ENCODE results near the gene ST6GAL1.
"Not testable (repeated sequence)": the region's sequence is repeated elsewhere in the genome, so short reads cannot be mapped to it uniquely, and the experiment has no call there.

Gene ST6GAL1

DNA sequence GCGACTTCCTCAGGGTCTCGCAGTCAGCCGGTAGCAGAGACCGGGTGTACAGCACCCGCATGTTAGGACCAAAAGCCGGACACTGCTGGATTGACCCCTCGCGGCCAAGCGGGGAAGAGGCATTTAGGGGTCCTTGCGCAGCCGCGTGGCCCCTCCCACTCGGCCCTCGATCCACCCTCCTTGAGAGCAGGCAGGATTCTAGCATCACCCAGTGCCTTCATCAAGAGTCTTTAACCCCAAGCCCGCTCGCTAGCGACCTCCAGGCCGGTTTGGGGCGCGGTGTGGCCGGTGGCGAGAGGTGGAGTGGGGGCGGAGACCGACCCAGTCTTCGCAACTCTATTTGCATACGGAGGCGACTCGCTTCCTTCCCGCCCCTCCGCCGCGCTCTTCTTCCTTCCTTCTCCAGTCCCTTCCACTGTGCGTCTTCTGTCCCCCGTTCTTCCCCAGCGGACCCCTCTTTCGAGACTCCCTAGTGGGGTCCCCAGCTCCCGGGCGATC, at the start of gene ST6GAL1:
TSS of gene ST6GAL1 (plus strand) at position 384 of the 498 bp plus-strand sequence. CDS start 112,178 bp downstream, outside the sequence.
- in situ Hi-C loops (cut with HindIII; ENCODE audit: low sequenced_read_pairs) = no loop called here

DNA sequence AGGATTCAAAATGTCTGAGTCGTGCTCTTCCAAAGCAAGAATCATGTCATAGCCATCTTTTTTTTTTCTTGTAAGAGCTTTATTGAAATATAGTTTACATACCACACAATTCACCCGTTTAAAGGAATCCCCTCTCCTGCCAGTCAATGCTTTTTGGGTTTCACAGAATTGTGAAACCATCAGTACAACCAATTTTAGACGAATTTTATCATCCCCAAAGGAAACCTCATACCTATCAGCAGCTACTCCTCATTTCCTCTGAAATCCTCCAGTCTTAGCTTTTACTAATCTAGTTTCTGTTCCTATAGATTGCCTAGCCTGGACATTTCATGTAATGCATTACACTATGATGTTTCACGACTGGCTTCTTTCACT, 48.2 kb upstream of the ST6GAL1 start:
- in situ Hi-C loops (cut with HindIII; ENCODE audit: low sequenced_read_pairs) = no loop called here

DNA sequence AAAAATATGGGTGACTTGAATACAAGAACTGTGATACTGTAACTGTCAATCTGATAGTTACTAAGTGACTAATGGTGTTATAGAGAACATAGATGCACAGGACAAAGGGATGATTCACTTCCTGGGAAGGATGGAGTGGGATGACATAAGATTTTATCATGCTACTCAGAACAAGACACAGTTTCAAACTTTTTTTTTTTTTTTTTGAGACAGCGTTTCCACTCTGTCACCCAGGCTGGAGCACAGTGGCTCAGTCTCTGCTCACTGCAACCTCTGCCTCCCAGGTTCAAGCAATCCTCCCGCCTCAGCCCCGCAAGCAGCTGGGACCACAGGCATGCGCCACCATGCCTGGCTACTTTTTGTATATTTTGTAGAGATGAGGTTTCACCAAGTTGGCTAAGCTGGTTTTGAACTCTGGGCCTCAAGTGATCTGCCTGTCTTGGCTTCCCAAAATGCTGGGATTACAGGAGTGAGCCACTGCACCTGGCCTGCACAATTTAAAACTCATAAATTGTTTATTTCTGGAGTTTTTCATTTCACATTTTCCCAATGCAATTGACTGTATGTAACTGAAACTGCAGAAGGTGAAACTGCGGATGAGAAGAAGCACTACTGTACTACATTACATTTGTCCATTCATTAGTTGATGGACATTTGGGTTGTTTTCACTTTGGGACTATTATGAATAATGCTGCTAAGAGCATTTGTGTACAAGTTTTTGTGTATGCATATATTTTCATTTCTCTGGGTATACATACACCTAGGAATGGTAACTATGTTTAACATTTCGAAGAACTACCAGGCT, 47.2 kb upstream of the ST6GAL1 start:
- in situ Hi-C loops (cut with HindIII; ENCODE audit: low sequenced_read_pairs) = no loop called here

DNA sequence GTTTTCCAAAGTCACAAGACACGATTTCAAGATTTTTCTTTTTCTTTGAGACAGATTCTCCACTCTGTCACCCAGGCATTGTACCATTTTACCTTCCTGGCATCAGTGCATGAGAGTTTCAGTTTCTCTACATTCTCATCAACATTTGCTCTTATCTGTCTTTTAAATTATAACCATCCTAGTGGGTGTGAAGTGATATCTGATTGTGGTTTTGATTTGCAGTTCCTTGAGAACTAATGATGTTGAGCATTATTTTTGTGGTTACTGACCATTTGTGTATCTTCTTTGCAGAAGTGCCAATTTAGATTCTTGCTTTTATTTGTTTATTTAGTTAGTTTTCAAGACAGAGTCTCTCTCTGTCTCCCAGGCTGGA, 46.7 kb upstream of the ST6GAL1 start:
- in situ Hi-C loops (cut with HindIII; ENCODE audit: low sequenced_read_pairs) = no loop called here

GRCh38 chr3:186884868-186885267, 45.5 kb upstream of the ST6GAL1 start:
- in situ Hi-C loops (cut with HindIII; ENCODE audit: low sequenced_read_pairs) = not testable (repeated sequence)

- in situ Hi-C loops (cut with HindIII; ENCODE audit: low sequenced_read_pairs) = no loop called here
These were observed 43.9 kb upstream of the ST6GAL1 start for GRCh38 chr3:186886202-186886981.

GRCh38 chr3:186887507-186887938, 42.8 kb upstream of the ST6GAL1 start:
- in situ Hi-C loops (cut with HindIII; ENCODE audit: low sequenced_read_pairs) = not testable (repeated sequence)

DNA sequence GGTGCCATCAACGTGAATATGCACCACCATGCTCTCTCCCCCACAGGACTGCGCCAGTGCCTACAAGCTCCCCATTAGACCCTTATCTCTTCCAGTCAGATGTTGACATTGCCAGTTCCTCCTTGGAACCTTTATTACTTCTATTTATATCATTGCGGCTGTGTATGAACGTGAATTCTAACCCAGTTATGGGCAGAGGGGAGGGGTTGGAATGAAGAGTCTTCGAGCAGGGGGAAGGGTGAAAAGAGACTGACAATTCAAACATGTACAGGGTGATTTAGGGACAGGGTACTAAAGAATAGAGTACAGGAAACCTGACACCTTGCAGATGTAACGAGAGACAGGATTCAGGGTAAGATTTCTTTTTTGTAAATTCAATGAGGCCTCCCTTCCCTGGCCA, 41.8 kb upstream of the ST6GAL1 start:
- in situ Hi-C loops (cut with HindIII; ENCODE audit: low sequenced_read_pairs) = no loop called here

DNA sequence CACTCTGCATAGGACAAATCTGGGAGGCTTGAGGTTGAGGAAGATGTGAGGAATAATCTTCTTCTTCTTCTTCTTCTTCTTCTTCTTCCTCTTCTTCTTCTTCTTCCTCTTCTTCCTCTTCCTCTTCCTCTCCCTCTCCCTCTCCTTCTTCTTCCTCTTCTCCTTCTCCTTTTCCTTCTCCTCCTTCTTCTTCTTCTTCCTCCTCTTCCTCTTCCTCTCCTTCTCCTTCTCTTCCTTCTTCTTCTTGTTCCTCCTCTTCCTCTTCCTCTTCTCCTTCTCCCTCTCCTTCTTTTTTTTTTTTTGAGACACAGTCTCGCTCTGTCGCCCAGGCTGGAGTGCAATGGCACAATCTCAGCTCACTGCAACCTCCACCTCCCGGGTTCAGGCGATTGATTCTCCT, 40.6 kb upstream of the ST6GAL1 start:
- in situ Hi-C loops (cut with HindIII; ENCODE audit: low sequenced_read_pairs) = not testable (repeated sequence)

DNA sequence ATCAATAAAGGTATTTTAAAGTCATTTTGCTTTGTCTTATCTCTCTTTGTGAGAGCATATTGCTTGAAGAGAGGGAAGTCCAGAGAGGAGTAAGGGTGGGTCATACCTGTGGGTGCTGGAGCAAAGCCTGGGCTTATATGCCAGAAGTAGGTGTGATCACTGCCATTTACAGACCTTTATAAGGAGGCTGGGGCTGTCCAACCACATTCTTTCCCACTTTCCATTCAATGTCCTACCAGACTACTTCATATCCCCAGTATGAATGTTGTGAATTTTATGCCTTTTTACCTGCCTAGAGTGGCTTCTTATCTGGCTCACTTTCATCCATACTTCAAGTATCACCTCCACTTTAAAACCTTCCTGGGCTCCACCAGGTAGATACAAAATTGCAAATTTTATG, 39.4 kb upstream of the ST6GAL1 start:
- in situ Hi-C loops (cut with HindIII; ENCODE audit: low sequenced_read_pairs) = no loop called here

DNA sequence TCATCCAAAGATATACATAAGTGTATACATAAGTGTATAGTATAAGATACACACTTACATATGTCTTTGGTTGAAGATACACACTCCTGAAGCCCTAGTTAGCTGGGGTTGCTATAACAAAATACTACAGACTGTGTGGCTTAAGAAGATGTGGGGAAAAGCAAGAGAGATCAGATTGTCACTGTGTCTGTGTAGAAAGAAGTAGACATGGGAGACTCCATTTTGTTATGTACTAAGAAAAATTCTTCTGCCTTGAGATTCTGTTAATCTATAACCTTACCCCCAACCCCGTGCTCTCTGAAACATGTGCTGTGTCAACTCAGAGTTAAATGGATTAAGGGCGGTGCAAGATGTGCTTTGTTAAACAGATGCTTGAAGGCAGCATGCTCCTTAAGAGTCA, 37.3 kb upstream of the ST6GAL1 start:
- in situ Hi-C loops (cut with HindIII; ENCODE audit: low sequenced_read_pairs) = not testable (repeated sequence)

DNA sequence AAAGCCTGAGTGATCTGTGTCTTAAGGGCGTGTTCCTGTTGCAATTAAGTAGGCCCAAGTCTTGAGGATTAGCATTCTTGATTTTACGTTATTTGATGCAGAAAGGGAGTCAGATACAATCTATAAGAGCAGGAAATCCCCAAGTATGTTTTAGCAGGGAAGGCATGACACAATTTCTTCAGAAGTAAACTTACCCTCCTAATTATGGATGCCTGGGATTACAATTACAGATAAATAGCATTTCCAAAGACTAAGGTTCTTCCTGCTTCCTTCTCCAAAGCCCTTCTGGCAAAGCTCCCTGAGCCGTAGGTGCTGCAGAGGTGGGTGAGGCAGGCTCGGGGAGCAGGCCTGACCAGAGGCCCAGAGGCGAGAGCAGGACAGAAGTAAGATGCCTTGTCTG, 34.9 kb upstream of the ST6GAL1 start:
- in situ Hi-C loops (cut with HindIII; ENCODE audit: low sequenced_read_pairs) = no loop called here

DNA sequence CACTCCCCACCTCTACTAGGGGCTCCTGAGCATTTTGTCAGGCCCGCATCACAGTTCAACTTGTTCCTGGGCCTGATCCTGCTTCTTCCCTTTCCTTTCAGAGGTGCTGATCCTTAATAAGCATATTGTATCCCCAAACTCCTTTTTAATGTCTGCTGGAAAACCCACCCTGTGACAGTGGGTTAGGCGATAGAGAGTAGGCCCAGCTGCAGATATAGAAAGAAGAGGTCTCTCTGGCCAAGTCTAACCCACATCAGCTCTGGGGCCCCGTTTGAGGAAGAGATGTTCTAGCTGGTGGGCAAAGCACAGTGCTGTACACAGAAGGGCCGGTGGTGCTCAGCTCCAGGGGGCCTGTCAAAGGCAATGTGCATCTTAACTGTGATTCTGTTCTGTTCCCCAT, 34.3 kb upstream of the ST6GAL1 start:
- in situ Hi-C loops (cut with HindIII; ENCODE audit: low sequenced_read_pairs) = no loop called here

- in situ Hi-C loops (cut with HindIII; ENCODE audit: low sequenced_read_pairs) = no loop called here
These were observed 33.5 kb upstream of the ST6GAL1 start for GRCh38 chr3:186896875-186897274.

DNA sequence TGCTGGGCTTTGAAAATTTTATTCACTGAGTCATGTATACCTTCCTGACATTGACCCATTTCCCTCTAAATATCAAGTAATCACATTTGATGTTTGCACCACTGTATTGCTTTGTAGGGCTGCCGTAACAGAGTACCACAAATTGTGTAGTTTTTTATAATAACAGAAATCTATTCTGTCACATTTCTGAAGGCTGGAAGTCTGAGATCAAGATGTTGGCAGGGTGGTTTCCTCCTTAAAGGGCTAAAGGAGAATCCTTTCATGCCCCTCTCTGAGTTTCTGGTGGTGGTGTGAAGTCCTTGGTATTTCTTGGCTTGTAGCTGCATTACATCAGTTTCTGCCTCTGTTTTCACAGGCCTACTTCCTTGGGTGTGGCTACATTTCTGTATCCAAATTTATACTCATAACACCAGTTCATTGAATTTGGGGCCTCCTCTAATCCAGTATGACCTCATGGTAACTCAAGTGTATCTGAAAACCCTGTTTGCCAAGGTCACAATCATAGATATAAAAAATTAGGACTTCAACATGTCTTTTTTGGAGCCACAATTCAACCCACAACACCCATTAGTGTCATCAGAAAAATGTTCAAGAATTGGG, 29.1 kb upstream of the ST6GAL1 start:
- in situ Hi-C loops (cut with HindIII; ENCODE audit: low sequenced_read_pairs) = no loop called here

DNA sequence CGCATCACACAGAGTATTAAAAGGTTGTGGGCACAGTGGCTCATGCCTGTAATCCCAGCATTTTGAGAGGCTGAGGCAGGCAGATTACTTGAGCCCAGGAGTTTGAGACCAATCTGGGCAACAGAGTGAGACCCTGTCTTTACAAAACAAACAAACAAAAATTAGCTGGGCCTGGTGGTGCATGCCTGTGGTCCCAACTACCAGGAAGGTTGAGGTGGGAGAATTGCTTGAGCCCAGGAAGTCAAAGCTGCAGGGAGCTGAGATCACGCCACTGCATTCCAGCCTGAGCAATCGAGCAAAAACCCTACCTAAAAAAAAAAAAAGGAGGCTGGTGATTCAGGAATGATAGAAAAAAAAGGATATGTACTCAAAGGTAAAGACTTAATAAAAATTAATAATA, 28.2 kb upstream of the ST6GAL1 start:
- in situ Hi-C loops (cut with HindIII; ENCODE audit: low sequenced_read_pairs) = no loop called here

GRCh38 chr3:186902713-186903112, 27.6 kb upstream of the ST6GAL1 start:
- in situ Hi-C loops (cut with HindIII; ENCODE audit: low sequenced_read_pairs) = no loop called here

- in situ Hi-C loops (cut with HindIII; ENCODE audit: low sequenced_read_pairs) = not testable (repeated sequence)
These were observed 26.6 kb upstream of the ST6GAL1 start for GRCh38 chr3:186903676-186904075.

DNA sequence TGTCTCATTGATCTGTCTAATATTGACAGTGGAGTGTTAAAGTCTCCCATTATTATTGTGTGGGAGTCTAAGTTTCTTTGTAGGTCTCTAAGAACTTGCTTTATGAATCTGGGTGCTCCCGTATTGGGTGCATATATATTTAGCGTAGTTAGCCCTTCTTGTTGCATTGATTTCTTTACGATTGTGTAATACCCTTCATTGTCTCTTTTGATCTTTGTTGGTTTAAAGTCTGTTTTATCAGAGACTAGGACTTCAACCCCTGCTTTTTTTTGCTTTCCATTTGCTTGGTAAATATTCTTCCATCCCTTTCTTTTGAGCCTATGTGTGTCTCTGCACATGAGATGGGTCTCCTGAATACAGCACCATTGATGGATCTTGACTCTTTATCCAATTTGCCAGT, 23.3 kb upstream of the ST6GAL1 start:
- in situ Hi-C loops (cut with HindIII; ENCODE audit: low sequenced_read_pairs) = not testable (repeated sequence)

DNA sequence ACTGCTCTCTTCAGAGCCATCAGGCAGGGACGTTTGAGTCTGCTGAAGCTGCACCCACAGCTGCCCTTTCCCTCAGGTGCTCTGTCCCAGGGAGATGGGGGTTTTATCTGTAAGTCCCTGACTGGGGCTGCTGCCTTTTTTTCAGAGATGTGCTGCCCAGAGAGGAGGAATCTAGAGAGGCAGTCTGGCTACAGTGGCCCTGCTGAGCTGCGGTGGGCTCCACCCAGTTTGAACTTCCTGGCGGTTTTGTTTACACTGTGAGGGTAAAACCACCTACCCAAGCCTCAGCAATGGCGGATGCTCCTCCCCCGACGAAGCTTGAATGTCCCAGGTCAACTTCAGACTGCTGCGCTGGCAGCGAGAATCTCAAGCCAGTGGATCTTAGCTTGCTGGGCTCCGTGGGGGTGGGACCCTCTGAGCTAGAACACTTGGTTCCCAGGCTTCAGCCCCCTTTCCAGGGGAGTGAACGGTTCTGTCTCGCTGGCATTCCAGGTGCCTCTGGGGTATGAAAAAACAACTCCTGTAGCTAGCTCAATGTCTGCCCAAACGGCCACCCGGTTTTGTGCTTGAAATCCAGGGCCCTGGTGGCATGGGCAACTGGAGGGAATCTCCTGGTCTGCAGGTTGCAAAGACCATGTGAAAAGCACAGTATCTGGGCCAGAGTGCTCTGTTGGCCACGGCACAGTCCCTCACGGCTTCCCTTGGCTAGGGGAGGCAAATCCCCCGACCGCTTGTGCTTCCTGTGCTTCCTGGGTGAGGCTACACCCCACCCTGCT, 21.1 kb upstream of the ST6GAL1 start:
- in situ Hi-C loops (cut with HindIII; ENCODE audit: low sequenced_read_pairs) = no loop called here
